GM21825 (cell line): ENCODE measurements around the gene MARCOL.

Source experiments
- ATAC-seq: cut with Tn5 transposase; IDR thresholded peaks from one replicate; pipeline ENCODE4 v1.9.1; 2021; ENCODE audit warnings: mild to moderate bottlenecking, moderate library complexity; ENCODE audit not compliant: unreplicated experiment

The MARCOL gene, protein sequence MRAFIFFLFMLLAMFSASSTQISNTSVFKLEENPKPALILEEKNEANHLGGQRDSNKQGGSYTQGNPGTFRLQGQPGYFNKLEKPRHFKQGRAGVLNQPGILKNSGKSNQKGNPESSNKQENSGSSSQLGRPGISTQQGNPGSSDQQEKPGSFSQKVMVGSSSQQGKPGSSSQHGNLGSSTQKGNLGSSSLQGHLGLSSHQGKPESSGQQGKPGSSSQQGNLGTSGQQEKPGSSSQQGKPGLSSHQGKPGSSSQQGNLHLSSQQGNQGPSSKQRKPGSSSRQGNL

DNA sequence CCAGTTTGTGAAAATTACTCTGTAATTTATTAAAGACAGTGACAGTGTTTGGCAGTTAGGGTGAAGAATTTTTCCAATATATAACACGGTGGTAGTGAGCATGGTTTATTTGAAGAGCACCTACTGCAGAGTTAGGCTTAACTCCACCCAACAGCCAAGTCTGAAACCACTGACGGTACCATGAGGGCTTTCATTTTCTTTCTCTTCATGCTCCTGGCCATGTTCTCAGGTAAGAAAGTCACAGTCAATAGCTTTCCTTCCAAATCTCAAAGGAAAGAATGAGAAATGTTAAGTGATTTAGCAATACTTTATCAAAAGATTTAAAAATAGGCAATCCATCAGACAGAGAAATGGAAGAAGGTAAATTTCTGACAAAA, at the start of gene MARCOL:
Gene MARCOL (plus strand): TSS at position 108 of the 377 bp plus-strand sequence. CDS start 73 bp downstream, at position 181.
- ATAC-seq = no peak

DNA sequence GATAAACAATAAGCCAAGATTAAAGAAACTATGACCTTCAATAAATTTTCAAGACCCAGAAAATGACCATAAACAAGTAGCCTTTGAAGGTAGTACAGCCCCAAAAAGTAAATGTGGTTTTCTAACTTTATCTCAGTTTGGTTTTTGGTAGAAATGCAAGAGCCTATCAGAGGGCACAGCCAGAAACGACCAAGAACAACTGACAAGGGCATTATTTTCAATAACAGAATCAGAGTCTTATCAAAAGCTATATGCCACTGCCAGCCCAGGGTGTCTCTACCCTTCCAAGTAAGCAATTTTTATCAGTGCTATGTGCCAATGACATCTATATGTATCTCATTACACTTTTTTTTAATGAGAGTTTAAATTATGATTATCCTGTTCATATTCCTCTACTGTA, 47.3 kb upstream of the MARCOL start:
- ATAC-seq = no peak

DNA sequence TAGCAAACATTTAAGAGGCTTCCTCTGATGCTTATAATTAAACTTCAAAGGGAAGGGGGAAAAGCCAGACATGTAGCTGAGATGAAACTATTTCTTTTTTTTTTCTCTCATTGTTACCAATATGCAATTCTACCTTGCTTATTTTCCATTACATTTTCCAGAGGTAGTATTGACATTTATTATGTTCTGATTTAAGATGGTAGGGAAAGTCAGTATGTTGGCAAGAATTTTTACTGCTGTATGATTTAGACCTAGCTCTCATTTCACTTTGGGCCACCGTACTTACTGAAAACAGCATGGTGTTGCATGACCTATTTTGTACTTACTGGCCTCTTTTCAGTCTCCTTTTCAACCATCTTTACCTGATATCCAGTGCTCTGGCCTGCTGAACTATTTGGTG, 45.1 kb upstream of the MARCOL start:
- no peak for ATAC-seq

DNA sequence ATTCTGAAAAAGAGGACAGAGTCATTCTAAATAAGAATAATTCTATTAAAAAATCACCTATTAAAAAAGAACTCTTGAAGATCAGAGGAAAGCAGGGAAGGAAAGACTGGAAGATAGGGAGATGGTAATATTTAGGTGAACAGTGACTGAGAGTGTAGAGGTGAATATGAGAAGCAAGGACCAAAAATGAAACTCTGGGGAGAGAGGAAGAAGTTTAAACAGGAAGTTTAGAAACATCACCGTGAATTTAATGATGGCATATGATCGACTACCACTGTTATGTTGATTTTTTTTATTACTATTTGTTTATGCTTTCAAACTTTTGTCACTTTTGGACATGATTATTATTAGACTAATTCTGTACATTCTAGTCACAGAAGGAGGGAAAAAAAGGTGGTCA, 37.2 kb upstream of the MARCOL start:
- no peak for ATAC-seq

DNA sequence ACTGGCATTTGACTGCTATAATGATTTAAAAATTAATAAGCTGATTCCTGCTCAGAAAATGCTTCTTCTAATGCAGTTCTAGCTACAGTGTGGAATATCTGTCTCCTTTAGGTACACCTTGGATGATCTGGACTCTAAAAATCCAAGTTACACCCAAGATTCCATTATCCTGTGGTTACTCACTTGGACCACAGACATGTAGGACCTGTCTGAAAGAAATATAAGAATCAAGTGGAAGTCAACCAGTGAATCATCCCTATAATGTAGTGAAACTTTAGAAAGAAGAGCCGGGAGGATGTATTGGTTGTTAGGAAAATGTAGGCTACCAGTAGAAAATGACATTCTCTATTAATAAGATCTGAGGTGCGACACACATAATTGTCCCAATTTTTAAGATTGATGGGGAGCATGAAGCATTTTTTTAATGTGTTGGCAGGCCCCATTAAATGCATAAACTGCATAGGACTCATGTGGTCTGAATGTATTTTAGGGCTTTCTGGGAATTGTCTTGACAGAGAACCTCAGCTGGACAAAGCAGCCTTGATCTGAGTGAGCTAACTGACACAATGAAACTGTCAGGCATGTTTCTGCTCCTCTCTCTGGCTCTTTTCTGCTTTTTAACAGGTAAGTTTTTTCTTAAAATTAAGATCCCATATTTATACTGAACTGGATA, 35.7 kb upstream of the MARCOL start, which contains the start of gene SPINK6:
Gene SPINK6 (plus strand): TSS at position 512 of the 673 bp plus-strand sequence. CDS start 55 bp downstream, at position 567.
- ATAC-seq = no peak

DNA sequence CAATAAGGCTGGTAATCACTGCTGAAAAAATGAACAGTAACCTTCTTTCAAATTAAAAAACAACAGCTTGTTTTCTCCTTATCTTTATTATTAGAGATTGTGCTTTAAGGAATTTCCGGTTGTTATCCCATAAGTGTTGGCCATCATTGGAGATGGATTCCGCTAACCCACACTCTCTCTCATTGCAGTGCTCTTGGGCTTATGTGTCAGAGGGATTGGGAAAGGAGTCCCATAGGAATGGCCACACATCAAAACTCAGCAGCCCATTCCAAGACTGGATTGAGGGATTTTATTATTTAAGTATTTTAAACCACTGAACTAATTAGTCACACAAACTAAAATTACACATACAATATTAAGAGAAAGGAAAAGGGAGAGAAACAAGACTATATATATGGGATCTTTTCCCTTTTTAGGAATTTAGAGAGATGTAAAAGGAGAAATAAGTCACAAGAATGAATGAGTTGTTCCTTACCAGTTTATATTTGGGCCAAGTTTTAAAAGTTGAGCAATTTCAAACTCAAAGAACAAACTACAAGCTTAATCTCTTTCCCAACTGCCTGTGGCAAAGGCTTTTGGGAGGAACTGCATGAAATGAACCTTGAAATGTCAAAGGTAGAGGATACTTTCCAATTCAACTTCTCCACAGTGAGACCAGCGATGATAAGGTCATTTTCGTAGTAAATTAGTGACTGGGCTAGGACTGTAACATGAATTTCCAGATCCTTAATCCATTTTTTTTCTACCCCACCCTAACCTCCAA, 33.1 kb upstream of the MARCOL start:
- ATAC-seq = no peak

DNA sequence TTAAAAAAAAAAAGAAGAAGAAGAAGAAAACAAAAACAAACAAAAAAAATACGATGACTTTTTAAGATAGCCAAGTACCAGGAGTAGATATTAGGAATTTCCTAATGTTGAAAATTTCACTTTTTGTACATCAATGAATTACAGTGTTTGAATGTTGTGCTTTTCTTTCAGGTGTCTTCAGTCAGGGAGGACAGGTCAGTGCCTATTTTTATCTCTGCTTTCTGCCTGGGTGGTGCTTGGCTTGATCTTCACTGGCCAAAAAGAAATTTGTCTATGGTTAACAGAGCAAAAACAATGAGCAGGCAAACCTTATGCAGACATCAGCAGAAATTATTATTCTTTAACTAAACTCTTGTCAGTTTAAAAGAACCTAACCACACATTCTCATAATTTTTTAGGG, 32.5 kb upstream of the MARCOL start:
- no peak for ATAC-seq

DNA sequence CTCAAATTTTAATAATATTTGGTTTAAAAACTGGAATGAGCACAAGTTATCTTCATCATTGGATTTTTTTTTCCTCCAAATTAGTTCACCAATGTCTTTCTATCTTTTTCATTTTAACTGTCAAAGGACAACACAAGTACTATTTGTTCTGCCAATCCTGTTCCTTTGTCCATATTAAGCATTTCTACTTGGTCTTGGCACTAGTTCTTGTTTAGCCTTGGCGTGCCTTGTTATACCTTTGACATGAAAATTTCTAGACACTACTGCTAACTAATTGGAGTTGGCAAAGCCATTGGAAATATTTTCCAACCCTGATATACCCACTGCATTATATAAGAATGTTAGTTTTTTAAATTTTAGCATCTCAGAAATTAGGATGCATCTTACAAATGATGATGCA, 31.7 kb upstream of the MARCOL start:
- ATAC-seq = no peak

DNA sequence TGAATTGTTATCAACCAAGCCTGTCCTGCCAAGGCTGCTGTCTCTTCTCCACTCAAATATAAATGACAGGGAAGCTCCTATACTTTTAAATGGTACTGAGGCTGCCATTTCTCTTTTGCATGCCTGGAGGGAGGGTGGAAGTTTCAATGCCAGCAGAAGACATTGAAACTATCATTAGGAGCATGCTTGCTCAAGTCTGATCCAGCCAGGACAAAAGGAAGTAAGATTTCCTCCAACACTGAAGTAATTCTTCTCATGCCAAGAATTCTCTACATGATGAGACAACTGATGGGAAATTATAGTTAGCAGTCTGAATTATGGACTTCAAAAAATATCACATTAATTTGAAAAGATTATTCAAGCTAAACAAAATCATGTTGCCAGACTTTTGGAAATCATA, 30.1 kb upstream of the MARCOL start:
- ATAC-seq = no peak

DNA sequence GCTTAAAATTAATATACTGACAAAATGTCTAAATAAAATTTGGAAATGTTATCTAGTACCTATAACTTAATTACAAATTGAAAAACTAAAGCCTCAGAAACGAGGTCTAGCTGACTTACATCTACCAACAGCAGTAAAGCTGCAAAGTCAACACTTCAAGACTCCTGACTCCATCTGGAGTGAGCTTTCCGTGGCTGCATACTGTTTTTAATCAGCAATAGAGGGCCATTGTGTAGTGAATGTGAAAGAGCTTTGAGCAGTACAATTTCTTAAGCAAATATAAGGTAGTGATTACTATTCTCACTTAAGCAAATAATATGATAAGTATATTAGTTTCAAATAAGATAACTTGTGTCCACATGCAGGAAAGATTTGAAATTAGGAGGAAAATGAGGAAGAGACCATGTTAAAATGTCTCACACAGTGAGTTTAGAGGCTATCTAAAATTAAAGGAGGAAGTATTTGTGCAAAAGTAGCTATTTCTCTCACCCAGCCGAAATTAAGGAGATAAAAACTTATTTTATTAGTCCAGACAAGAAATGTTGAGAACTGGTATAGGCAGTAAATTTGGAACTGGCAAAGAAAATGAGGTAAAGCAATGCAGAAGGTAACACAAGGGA, 29.1 kb upstream of the MARCOL start:
- no peak for ATAC-seq

DNA sequence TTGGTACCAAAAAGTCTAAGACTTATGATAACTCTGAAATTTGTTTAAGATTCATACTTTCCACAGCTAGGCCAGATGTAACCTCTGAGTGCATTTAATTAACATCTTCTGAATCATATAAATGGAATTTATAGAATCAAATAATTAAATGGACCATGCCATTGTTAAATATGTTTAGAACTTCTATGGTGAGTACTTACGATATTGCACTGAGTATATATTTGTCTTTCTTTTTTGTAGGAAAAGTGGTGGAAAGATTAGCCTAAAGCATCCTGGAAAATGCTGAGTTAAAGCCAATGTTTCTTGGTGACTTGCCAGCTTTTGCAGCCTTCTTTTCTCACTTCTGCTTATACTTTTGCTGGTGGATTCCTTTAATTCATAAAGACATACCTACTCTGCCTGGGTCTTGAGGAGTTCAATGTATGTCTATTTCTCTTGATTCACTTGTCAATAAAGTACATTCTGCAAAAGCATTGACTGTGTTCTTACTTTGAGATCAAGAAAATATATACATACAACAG, 23.6 kb upstream of the MARCOL start:
- no peak for ATAC-seq

DNA sequence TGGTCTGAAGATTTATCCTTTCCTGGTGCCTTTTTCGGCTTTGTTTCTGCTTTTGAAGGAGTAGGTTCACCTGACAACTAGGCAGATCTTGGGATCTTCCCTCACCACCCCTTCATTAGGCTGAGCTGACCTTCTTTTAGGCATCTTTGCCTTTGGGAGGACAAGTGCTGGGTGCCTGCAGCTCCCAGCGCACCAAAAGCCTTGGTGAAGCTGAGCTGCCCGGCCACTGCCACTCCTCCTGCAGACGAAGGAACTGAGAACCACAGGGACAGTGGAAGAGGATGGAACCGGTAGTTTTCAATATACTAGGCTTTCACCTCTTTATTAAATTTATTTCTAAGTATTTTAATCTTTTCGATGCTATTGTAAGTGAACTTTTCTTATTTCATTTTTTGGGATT, 16.8 kb upstream of the MARCOL start:
- no peak for ATAC-seq

DNA sequence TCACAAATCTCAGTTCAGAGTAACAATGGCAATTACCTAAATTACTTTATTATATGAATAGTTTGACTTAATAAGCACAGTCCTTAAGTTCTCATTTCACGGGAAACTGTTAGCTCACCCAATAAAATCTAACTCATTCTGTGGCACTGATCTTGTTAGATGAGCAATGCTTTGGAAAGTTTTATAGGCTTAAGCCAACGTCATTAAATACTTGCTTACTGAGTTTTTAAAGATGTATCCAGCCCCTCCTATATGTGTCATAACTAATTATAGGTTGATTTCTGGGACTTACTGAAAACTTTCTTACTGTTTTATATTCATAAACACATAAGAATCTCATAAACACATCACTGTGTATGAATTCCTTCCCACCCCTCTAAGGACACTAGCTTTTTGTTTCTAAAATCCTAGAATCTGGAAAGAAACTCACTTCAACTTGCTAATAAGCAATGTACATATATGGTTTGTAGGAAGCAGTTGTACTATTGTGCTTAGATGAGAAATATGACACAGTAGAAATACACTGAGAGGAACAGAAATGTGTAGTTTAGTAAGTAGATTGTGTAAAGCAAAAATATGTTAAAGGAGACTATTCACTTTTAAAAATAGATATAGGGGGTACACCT, 14.1 kb upstream of the MARCOL start:
- no peak for ATAC-seq

DNA sequence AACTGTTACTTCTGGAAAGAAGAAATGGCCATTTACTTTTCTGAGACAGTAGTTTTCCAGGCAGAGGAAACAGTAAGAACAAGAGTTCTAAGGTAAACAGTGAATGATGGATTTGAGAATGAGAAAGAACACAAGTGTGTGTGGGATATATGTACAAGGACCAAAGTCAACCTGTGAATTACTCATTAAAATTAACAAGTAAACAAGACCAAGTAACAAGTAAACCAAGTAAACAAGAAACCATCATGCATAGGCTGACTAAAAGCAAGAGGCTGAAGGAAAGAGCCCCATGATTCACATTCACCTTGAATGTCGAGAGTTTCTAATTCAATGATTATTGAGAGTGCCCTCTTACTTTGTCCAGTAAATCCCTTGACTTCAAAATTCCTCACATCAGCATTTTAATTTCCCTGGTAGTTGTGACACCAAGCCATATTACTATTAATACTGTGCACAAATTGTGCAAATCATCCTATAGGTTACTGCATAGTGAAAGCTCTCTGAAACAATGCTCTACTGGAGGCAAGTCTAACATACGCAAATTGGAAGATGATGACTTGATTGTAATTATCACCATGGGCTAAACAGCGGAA, 9.8 kb upstream of the MARCOL start:
- no peak for ATAC-seq

DNA sequence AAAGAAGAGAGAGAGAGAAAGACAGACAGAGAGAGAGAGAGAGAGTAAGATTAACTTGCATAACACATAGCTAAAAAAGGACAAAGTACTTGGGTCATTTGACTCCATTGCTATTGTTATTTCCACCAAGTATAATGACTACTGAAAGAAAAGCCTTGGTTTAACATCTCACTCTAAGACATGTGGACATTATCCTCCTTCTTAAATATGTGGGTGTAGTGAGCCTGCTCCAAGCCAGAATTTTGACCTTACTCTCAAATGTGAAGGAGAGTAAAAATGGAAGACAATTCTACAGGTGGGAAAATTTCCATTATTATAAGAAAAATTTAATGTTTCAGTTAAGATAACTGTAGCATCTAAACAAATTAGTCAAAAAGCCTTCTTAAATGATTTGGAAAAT, 8.5 kb upstream of the MARCOL start:
- ATAC-seq = no peak

DNA sequence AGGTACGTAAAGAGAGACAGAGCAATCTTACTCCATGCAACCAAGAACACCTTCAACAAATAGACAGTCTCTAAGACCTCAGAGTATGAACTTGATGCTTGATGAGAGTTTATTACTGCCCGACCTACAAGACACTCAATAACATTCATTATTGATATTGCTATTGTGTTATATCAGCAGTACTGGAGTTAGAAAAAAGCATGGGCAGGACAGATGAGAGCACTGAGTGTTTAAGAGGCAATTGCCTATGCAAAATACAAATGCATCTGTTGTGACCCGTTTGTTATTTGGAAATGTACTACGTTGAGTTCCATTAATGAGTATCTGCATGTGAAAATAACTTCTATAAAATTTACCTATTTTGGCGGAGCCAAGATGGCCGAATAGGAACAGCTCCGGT, 8.1 kb upstream of the MARCOL start:
- no peak for ATAC-seq

DNA sequence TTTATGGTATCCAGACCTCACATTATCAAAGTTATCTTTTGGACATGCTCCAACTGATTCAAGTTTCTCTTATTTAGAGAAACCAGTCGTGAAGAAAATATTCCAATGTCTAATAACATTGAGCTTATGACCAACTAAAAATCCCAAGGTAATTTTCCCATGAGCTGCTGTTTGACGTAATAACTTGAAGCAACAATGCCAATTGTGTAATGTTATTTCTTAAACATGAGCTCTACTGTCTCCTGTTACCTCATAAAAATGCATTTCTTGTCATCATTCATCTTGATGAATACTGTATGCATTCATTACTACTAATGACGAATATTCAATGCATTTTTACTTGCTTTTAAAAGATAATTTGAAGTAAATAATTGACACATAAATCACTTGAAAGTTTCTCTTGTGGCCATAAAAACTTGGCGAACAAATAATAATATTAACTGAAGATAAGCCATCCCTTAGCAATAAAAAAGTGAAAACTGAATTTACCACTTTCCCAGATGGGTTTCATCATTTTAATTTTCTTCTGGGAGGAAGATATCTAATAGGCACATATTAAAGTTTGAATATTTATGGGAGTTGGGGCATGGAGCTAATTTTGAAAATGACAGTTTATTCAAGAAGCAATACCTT, 424 bp upstream of the MARCOL start:
- ATAC-seq = no peak

DNA sequence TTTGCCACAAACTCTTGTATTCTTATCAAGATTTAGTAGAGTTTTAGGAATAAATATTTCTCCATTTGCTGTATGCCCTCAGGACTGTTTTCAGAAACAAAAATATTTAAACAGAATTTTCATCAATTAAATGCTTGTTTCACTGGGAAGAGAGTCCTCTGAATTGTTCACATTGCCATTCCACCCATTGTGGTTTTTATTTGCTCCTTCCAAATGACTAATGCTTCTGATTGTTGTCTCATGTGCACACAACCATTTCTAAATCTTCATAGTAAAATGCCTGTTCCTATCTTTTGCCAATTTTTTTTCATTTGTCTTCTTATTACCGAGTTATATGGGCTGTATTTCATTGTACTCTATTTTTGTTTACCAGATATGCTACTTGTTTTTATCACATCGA, 10.6 kb downstream of the MARCOL start:
- no peak for ATAC-seq

DNA sequence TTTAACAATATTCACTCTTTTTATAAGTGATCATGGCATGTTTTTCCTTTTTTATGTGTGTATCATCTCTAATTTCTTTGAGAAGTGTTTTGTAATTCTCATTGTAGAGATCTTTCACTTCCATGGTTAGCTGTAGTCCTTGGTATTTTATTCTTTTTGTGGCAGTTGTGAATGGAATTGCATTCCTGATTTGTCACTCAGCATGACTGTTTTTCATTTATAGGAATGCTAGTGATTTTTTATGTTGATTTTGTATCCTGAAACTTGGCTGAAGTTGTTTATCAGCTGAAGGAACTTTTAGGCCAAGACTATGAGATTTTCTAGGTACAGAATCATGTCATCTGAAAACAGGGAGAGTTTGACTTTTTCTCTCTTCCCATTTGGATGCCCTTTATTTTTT, 17.1 kb downstream of the MARCOL start:
- ATAC-seq = no peak

DNA sequence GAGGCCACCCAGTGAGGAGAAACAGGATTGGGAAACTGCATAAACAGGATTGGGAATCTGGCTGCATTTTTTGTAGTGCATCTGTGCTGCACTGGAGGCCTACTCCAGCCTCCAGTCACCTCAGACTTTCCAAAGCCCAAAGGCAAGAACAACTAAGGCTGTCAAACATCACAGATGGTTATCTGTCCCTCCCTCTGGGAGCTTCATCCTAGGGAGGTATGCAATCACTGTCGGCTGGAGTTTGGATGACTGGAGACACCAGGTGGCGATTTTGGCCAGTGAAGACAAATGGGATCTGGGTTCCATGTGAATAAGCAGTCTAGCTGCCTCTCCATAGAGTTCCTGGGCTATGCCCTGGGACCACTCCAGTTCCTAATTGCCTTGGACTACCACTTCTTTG, 21.0 kb downstream of the MARCOL start:
- ATAC-seq = no peak
